CD4-positive, alpha-beta T cell treated with Interleukin-17A for 1 hour (primary cell): ENCODE data around the gene EVA1B.

ENCODE experiments used
- DNase-seq: peaks from one replicate; pipeline ENCODE4 v3.0.0-alpha.2; 2020

Gene EVA1B

GRCh38 chr1:36307601-36308330, 15.7 kb downstream of the EVA1B start:
- no peak for DNase-seq

- peak; percentile 95 for DNase-seq
Observed at GRCh38 chr1:36306902-36307456, 16.5 kb downstream of the EVA1B start.

- DNase-seq, result peak; percentile 63
Observed at GRCh38 chr1:36306210-36306901, 17.1 kb downstream of the EVA1B start, which contains the start of gene SH3D21. Gene SH3D21 (plus strand): TSS chr1:36306368. CDS start chr1:36306421, 53 bp downstream.

GRCh38 chr1:36305915-36306209, 17.6 kb downstream of the EVA1B start:
- DNase-seq, result no peak

GRCh38 chr1:36304970-36305914, 18.2 kb downstream of the EVA1B start:
- DNase-seq, result no peak

GRCh38 chr1:36304521-36304920, 18.9 kb downstream of the EVA1B start:
- DNase-seq, result no peak

- DNase-seq, result no peak
Observed at GRCh38 chr1:36303650-36304360, 19.6 kb downstream of the EVA1B start.

GRCh38 chr1:36303244-36303643, 20.2 kb downstream of the EVA1B start:
- DNase-seq, result no peak

GRCh38 chr1:36301220-36301619, 22.2 kb downstream of the EVA1B start:
- DNase-seq, result no peak

- DNase-seq, result no peak
Observed at GRCh38 chr1:36300526-36300925, 22.9 kb downstream of the EVA1B start.

GRCh38 chr1:36298640-36299039, 24.8 kb downstream of the EVA1B start:
- no peak for DNase-seq

GRCh38 chr1:36297062-36297461, 26.4 kb downstream of the EVA1B start:
- DNase-seq, result no peak

- DNase-seq, result no peak
Observed at GRCh38 chr1:36295390-36295789, 28.1 kb downstream of the EVA1B start.

GRCh38 chr1:36287595-36287994, 35.9 kb downstream of the EVA1B start:
- DNase-seq, result no peak

GRCh38 chr1:36286802-36287201, 36.6 kb downstream of the EVA1B start:
- DNase-seq, result no peak

- DNase-seq, result peak; percentile 85
Observed at GRCh38 chr1:36285443-36286101, 37.9 kb downstream of the EVA1B start.

- DNase-seq, result no peak
Observed at GRCh38 chr1:36284517-36284916, 38.9 kb downstream of the EVA1B start.

GRCh38 chr1:36284061-36284460, 39.4 kb downstream of the EVA1B start:
- DNase-seq, result no peak

GRCh38 chr1:36279789-36280296, 43.6 kb downstream of the EVA1B start:
- DNase-seq, result no peak

GRCh38 chr1:36279110-36279788, 44.2 kb downstream of the EVA1B start:
- DNase-seq, result no peak

GRCh38 chr1:36276688-36277087, 46.8 kb downstream of the EVA1B start:
- no peak for DNase-seq
